H9 (cell line): ENCODE data around the gene C10orf62. TPM values are rescaled to one million over a fixed set of nuclear protein-coding genes. Genes with fewer than 3 reads are reported as not detected.

Experiments used
- DNase-seq: peaks from one replicate; pipeline ENCODE4 v3.0.0-alpha.2; 2017
- H2AFZ ChIP-seq: one replicate; pipeline ENCODE4 v1.6.1; 2013; ENCODE audit warnings: mild to moderate bottlenecking, low read length, control low read depth, moderate library complexity
- H2AK5ac ChIP-seq: 2 replicates; pipeline ENCODE4 v1.6.1; 2013; ENCODE audit warnings: low read length, control low read depth, mixed read lengths; ENCODE audit not compliant: insufficient read length
- H2BK120ac ChIP-seq: one replicate; pipeline ENCODE4 v1.6.1; 2013; ENCODE audit warnings: low read depth, mild to moderate bottlenecking, low read length, control low read depth, inconsistent platforms; ENCODE audit not compliant: poor library complexity, severe bottlenecking
- H2BK12ac ChIP-seq: 2 replicates; pipeline ENCODE4 v1.6.1; 2013; ENCODE audit warnings: low read length, control low read depth, mixed read lengths, low read depth; ENCODE audit not compliant: insufficient read length
- H2BK15ac ChIP-seq: 2 replicates; pipeline ENCODE4 v1.6.1; 2013; ENCODE audit warnings: low read depth, low read length, control low read depth
- H2BK20ac ChIP-seq: one replicate; pipeline ENCODE4 v1.6.1; 2013; ENCODE audit warnings: low read depth, mild to moderate bottlenecking, low read length, control low read depth, inconsistent platforms; ENCODE audit not compliant: poor library complexity, severe bottlenecking
- H2BK5ac ChIP-seq: 2 replicates; pipeline ENCODE4 v1.6.1; 2013; ENCODE audit warnings: low read length, control low read depth, mixed read lengths; ENCODE audit not compliant: insufficient read length
- H3K14ac ChIP-seq: 2 replicates; pipeline ENCODE4 v1.6.1; 2013; ENCODE audit warnings: low read length, control low read depth; ENCODE audit not compliant: insufficient read depth
- H3K18ac ChIP-seq: 2 replicates; pipeline ENCODE4 v1.6.1; 2013; ENCODE audit warnings: low read depth, mild to moderate bottlenecking, mixed read lengths, low read length, control low read depth; ENCODE audit not compliant: insufficient read length
- H3K23ac ChIP-seq: 2 replicates; pipeline ENCODE4 v1.6.1; 2013; ENCODE audit warnings: low read length, control low read depth, mixed read lengths, low read depth; ENCODE audit not compliant: insufficient read length
- H3K23me2 ChIP-seq: 2 replicates; pipeline ENCODE4 v1.6.1; 2013; ENCODE audit warnings: low read depth, mild to moderate bottlenecking, mixed read lengths, low read length, control low read depth; ENCODE audit not compliant: insufficient read length, poor library complexity, severe bottlenecking
- H3K27ac ChIP-seq: 2 replicates; pipeline ENCODE4 v1.5.1; 2013; ENCODE audit warnings: low read length, control low read depth, mixed read lengths, low read depth; ENCODE audit not compliant: insufficient read length
- H3K27me3 ChIP-seq: 2 replicates; pipeline ENCODE4 v1.6.1; 2013; ENCODE audit warnings: low read length, control low read depth, inconsistent platforms; ENCODE audit not compliant: insufficient read depth
- H3K4ac ChIP-seq: 2 replicates; pipeline ENCODE4 v1.6.1; 2013; ENCODE audit warnings: low read depth, mild to moderate bottlenecking, control low read depth, inconsistent platforms, low read length, moderate library complexity
- H3K4me1 ChIP-seq: 2 replicates; pipeline ENCODE4 v1.6.1; 2013; ENCODE audit warnings: low read length, control low read depth, inconsistent platforms; ENCODE audit not compliant: insufficient read depth
- H3K4me2 ChIP-seq: 2 replicates; pipeline ENCODE4 v1.6.1; 2013; ENCODE audit warnings: low read length, control low read depth, mixed read lengths; ENCODE audit not compliant: insufficient read length, insufficient read depth
- H3K56ac ChIP-seq: 2 replicates; pipeline ENCODE4 v1.6.1; 2013; ENCODE audit warnings: low read depth, mild to moderate bottlenecking, mixed read lengths, low read length, control low read depth; ENCODE audit not compliant: insufficient read length
- H3K79me1 ChIP-seq: 2 replicates; pipeline ENCODE4 v1.6.1; 2013; ENCODE audit warnings: low read depth, mild to moderate bottlenecking, moderate library complexity, low read length, control low read depth, inconsistent platforms; ENCODE audit not compliant: insufficient read depth, poor library complexity, severe bottlenecking
- H3K79me2 ChIP-seq: 2 replicates; pipeline ENCODE4 v1.6.1; 2013; ENCODE audit warnings: low read length, control low read depth, inconsistent platforms; ENCODE audit not compliant: insufficient read depth
- H3K9ac ChIP-seq: 2 replicates; pipeline ENCODE4 v1.6.1; 2013; ENCODE audit warnings: low read length, control low read depth, mixed read lengths; ENCODE audit not compliant: insufficient read length; ENCODE audit errors: extremely low read depth
- H3K9me3 ChIP-seq: one replicate; pipeline ENCODE4 v1.6.1; 2013; ENCODE audit warnings: low read depth, low read length, inconsistent platforms; ENCODE audit not compliant: control insufficient read depth
- H3T11ph ChIP-seq: one replicate; pipeline ENCODE4 v1.6.1; 2013; ENCODE audit warnings: mild to moderate bottlenecking, low read length, control low read depth, inconsistent platforms
- H4K20me1 ChIP-seq: one replicate; pipeline ENCODE4 v1.6.1; 2013; ENCODE audit not compliant: control insufficient read depth, insufficient read length, insufficient read depth
- H4K5ac ChIP-seq: 2 replicates; pipeline ENCODE4 v1.6.1; 2013; ENCODE audit warnings: low read depth, mild to moderate bottlenecking, mixed read lengths, low read length, control low read depth; ENCODE audit not compliant: insufficient read length
- H4K8ac ChIP-seq: replicated peaks from 2 replicates; pipeline ENCODE4 v1.6.1; 2013; ENCODE audit warnings: low read length, control low read depth, mixed read lengths, low read depth; ENCODE audit not compliant: insufficient read length
- H4K91ac ChIP-seq: 2 replicates; pipeline ENCODE4 v1.6.1; 2013; ENCODE audit warnings: low read depth, mild to moderate bottlenecking, moderate library complexity, mixed read lengths, low read length, control low read depth; ENCODE audit not compliant: insufficient read length
- H3K27ac Mint-ChIP-seq, 3 experiments: 2 replicates in 2 of 3; 3 replicates in 1 of 3; pipeline ENCODE4 v1.8.0; 2020 to 2021; ENCODE audit warnings: mixed read lengths in 3 of 3, mild to moderate bottlenecking in 1 of 3, moderate library complexity in 1 of 3
- H3K27me3 Mint-ChIP-seq: 2 replicates; pipeline ENCODE4 v1.8.0; 2021; ENCODE audit warnings: low read depth, mild to moderate bottlenecking, moderate library complexity, mixed read lengths
- H3K36me3 Mint-ChIP-seq, 3 experiments: 2 replicates in 2 of 3; 3 replicates in 1 of 3; pipeline ENCODE4 v1.8.0; 2020 to 2021; ENCODE audit warnings: low read depth in 3 of 3, mixed read lengths in 3 of 3; ENCODE audit not compliant: insufficient read depth in 1 of 3
- H3K4me1 Mint-ChIP-seq, 2 experiments: 2 replicates each; pipeline ENCODE4 v1.8.0; 2020; ENCODE audit warnings: mixed read lengths in 2 of 2
- H3K4me3 Mint-ChIP-seq, 2 experiments: 2 replicates in 1 of 2; 3 replicates in 1 of 2; pipeline ENCODE4 v1.8.0; 2020 to 2021; ENCODE audit warnings: mild to moderate bottlenecking in 2 of 2, mixed read lengths in 2 of 2, moderate library complexity in 1 of 2
- H3K9me3 Mint-ChIP-seq, 2 experiments: 2 replicates in 1 of 2; 3 replicates in 1 of 2; pipeline ENCODE4 v1.8.0; 2020; ENCODE audit warnings: mild to moderate bottlenecking in 2 of 2, mixed read lengths in 2 of 2, moderate library complexity in 1 of 2
- CTCF ChIP-seq: fragments of 200-600 bp; sonication (generic); conservative IDR thresholded peaks from 3 replicates; pipeline ENCODE4 v1.8.0; 2021; ENCODE audit warnings: antibody characterized with exemption, mild to moderate bottlenecking
- WGBS: extraction: QIAGEN DNeasy Blood & Tissue Kit; methylation state at CpG from one replicate; pipeline ENCODE4 v1.1.7; 2013; ENCODE audit warnings: missing lambda C conversion rate, low lambda C conversion rate, mixed read lengths; ENCODE audit not compliant: insufficient read length; ENCODE audit errors: extremely low coverage; 5-methylcytosine and 5-hydroxymethylcytosine counted together
- total RNA-seq: library from RNA; stranded (reverse); gene quantifications from 2 replicates; pipeline ENCODE4 v1.2.1, GENCODE V29; 2021

The C10orf62 gene
- total RNA-seq, 1 experiment from 2014 or later = 0.31 TPM

GRCh38 chr10:97600616-97601015, 11.1 kb downstream of the C10orf62 start:
- no peak overlapping the region for H3K27ac ChIP-seq
- H2BK5ac ChIP-seq = no peak overlapping the region
- H3K14ac ChIP-seq = no peak overlapping the region

More at GRCh38 chr10:97600616-97601015, 11.1 kb downstream of the C10orf62 start:
- no peak overlapping the region for H2BK15ac ChIP-seq
- no peak overlapping the region for H2BK20ac ChIP-seq
- H3K23me2 ChIP-seq = no peaks in the 10 kb centered on the region
- H3T11ph ChIP-seq = no peak overlapping the region
- H4K8ac ChIP-seq = no peak overlapping the region
- WGBS = no CpG with 5 or more reads among the region's 1 CpG
- no peak overlapping the region for H3K4ac ChIP-seq
- H3K23ac ChIP-seq = no peak overlapping the region
- Mint-ChIP-seq H3K4me1 (peaks cover 6 to 11% of the 10 kb centered on the region in 2 experiments; a peak in 3 of 4 replicates), H3K27ac (no peak overlapping the region), H3K4me3 (no peak overlapping the region), H3K27me3 (no peaks in the 10 kb centered on the region; the same call in 1 of the 2 replicates), H3K36me3 (no peaks in the 10 kb centered on the region), H3K9me3 (no peaks in the 10 kb centered on the region)
- no peaks in the 10 kb centered on the region for H3K4me1 ChIP-seq
- H3K18ac ChIP-seq = no peak overlapping the region
- H3K79me2 ChIP-seq = no peaks in the 10 kb centered on the region
- no peak overlapping the region for H2BK120ac ChIP-seq
- H3K27me3 ChIP-seq = no peaks in the 10 kb centered on the region
- H4K5ac ChIP-seq = no peak overlapping the region
- no peak overlapping the region for H2BK12ac ChIP-seq
- no peak overlapping the region for H3K9ac ChIP-seq
- H3K9me3 ChIP-seq = no peaks in the 10 kb centered on the region
- no peak overlapping the region for H2AFZ ChIP-seq
- H3K4me2 ChIP-seq = no peak overlapping the region
- no peaks in the 10 kb centered on the region for H3K79me1 ChIP-seq
- no peak overlapping the region for H4K91ac ChIP-seq
- H4K20me1 ChIP-seq = no peaks in the 10 kb centered on the region
- H2AK5ac ChIP-seq = no peak overlapping the region
- no peak for DNase-seq
- TF ChIP-seq CTCF = no peak
- no peak overlapping the region for H3K56ac ChIP-seq
